B cell (primary cell): Measurements from ENCODE around the gene PFN3.

Experiments
- CTCF ChIP-seq: fragments of 200-600 bp; IDR thresholded peaks from one replicate; pipeline ENCODE4 v1.8.0; 2022; ENCODE audit warnings: antibody characterized with exemption, mild to moderate bottlenecking
- EZH2 ChIP-seq: IDR thresholded peaks from 2 replicates; pipeline ENCODE4 v1.6.1; 2012; ENCODE audit warnings: borderline replicate concordance, low read depth, mild to moderate bottlenecking, moderate library complexity, low read length; ENCODE audit not compliant: insufficient read depth, poor library complexity, severe bottlenecking

GRCh38 chr5:177380805-177381126 is 19.7 kb downstream of the PFN3 start:
- no peak for TF ChIP-seq CTCF
- no peak for TF ChIP-seq EZH2
